ENCODE measurements around the gene MSMP.

The MSMP gene

DNA sequence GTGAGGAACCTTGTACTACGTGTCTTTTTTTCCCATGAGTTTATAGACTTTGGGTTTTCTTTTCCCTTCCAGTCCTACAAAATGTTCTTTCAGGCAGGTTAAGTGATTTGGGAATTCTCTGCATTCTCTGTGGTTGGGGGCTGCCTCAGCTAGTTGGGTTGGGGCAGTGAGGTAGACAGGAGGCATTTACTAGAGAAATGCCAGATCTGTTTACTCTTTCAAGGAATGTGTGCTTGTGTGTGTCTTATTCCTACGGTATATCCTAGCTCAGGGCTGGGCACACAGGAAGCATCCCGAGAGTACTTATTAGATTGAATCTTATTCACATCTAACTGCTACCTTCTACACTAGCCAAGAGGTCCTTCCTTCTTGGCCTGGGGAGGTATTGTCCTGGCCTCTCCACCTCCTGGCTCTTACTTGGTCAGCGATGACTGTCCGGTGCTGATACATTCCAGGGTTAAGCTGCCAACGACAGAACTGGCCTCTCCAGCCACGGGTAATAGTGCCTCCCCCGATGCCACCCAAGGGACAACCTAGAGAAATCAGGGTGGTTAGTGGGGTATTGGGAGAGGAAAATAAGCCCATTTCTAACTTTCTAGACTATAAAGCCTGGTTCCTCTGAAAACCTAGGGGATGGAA, 10.1 kb downstream of the MSMP start:
- Mint-ChIP-seq H3K27me3 (no peaks in the 10 kb centered on the region), H3K4me1 (peaks cover 29 to 51% of the 10 kb centered on the region in 2 donors), H3K36me3 (peaks cover 49 to 63% of the 10 kb centered on the region in 2 donors), H3K4me3 (no peak overlapping the region), H3K9me3 (no peaks in the 10 kb centered on the region), H3K27ac (peak overlapping the region; percentile 4)
- ATAC-seq (replicated peaks) (no peak), DNase-seq (no peak)

DNA sequence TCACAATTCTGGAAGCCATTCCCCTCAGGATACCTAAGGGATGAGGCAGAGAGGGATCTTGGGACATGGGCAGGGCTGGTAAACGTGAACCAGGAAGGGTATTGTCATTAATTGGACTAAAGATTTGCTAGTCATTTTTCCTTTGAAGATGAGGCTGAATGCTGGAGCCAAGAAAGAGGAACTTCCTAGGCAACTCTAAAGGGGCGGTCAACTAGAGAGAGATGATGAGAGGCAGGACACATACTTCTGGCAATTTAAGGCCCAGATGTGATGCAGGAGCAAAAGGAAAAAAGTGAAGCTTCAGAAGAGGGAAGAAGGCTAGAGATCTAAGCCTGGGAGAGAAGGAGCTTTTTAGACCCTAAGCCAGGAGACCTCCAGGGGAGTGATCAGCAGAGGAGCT, 10.6 kb downstream of the MSMP start:
- Mint-ChIP-seq H3K36me3 (peaks cover 55 to 68% of the 10 kb centered on the region in 2 donors), H3K4me1 (peaks cover 29 to 51% of the 10 kb centered on the region in 2 donors), H3K9me3 (no peaks in the 10 kb centered on the region), H3K27ac (peak overlapping the region; percentile 14), H3K4me3 (no peak overlapping the region), H3K27me3 (no peaks in the 10 kb centered on the region)
- DNase-seq (no peak), ATAC-seq (replicated peaks) (no peak)

DNA sequence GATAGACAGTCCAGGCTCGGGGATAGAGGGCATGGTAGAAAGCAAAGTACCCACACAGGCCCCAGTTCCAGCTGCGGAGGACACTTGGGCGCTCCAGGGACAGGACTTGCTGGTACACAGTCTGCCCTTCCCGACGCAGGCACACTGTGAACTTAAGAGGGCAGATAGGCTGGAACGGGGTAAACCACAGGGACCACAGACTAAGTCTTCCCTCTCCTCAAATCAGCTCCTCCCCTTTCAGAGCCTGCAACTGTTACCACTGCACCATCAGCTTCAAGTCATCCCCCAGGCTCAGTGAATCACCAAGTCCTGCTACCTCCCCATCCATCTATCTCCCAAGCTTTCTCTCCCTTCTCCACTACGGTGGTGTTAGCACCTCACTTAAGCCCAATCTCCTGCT, 12.3 kb downstream of the MSMP start:
- ATAC-seq (replicated peaks): no peak
- no peak overlapping the region for H3K4me3 Mint-ChIP-seq
- no peak for DNase-seq
- no peaks in the 10 kb centered on the region for H3K9me3 Mint-ChIP-seq
- H3K27ac Mint-ChIP-seq: peak overlapping the region; percentile 0
- H3K36me3 Mint-ChIP-seq: peaks cover 56 to 73% of the 10 kb centered on the region in 2 donors
- H3K27me3 Mint-ChIP-seq: no peaks in the 10 kb centered on the region
- peaks cover 19 to 36% of the 10 kb centered on the region in 2 donors for H3K4me1 Mint-ChIP-seq

DNA sequence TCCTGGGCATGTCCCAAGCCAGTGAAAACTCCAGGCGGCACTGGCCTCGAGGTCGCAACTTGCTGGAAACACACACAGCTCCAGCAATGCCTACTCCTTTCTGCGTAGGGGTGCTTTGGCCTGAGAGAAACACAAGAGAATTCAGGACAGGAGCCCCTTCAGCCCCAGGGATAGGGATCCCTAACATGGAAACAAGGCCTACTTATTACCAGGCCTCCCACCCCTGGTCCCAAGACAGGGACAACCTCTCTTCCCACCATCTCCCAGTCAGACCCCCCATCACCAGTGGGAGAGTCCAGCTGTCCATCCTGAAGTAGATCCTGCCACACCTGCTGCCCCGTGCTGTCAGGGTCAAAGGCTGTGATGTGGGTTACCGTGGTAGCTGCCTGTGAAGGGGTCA, 13.8 kb downstream of the MSMP start:
- no peak overlapping the region for H3K27ac Mint-ChIP-seq
- no peak for DNase-seq
- no peak for ATAC-seq (replicated peaks)
- no peaks in the 10 kb centered on the region for H3K27me3 Mint-ChIP-seq
- H3K36me3 Mint-ChIP-seq: peaks cover 55 to 73% of the 10 kb centered on the region in 2 donors
- peaks cover 14 to 34% of the 10 kb centered on the region in 2 donors for H3K4me1 Mint-ChIP-seq
- no peak overlapping the region for H3K4me3 Mint-ChIP-seq
- H3K9me3 Mint-ChIP-seq: no peaks in the 10 kb centered on the region

DNA sequence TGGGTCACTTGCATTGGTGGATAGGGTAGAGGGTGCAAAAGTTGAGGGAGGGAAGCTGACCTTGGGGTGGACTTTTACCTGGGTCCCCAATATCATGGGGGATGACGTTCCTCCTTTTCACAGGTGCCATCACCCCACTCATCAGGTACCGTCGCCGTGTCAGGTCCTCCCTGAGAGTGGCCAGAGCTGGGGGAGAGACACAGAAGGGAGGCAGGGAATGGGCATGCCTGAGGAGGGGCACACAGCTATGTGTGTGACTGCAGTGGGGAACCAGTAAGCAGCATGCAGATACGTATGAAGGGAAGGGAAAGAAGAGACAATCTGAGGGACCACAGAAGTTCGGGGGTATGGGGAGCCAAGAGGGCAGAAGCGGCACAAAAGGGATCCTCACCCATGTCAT, 15.2 kb downstream of the MSMP start:
- Mint-ChIP-seq H3K27ac (peak overlapping the region; percentile 77), H3K9me3 (no peaks in the 10 kb centered on the region), H3K36me3 (peaks cover 59 to 69% of the 10 kb centered on the region in 2 donors), H3K4me3 (no peak overlapping the region), H3K27me3 (no peaks in the 10 kb centered on the region), H3K4me1 (peaks cover 16 to 29% of the 10 kb centered on the region in 2 donors)
- no peak for ATAC-seq (replicated peaks)
- no peak for DNase-seq

DNA sequence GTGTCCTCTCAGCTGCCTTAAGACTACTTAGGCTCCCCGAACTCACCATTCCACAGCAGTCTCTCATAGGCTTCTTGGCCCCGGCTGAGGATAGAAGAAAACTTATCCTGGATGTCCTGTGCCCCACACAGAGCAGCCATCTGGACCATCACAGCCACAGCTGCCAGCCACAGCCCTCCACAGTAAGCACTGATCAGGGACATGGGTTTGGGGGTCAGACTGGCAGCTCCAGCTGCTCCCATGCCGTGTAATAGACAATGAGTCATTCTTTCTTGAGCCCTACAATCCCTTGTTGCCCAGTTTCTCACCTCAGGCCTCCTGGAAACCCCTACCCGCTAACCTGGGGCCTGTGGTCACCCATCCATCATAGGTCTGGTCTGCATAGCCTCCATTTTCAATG, 15.9 kb downstream of the MSMP start:
- H3K9me3 Mint-ChIP-seq: no peaks in the 10 kb centered on the region
- no peak for ATAC-seq (replicated peaks)
- no peak overlapping the region for H3K4me3 Mint-ChIP-seq
- H3K27ac Mint-ChIP-seq: peak overlapping the region; percentile 77
- DNase-seq: no peak
- peaks cover 55 to 66% of the 10 kb centered on the region in 2 donors for H3K36me3 Mint-ChIP-seq
- no peaks in the 10 kb centered on the region for H3K27me3 Mint-ChIP-seq
- peaks cover 12 to 26% of the 10 kb centered on the region in 2 donors for H3K4me1 Mint-ChIP-seq

DNA sequence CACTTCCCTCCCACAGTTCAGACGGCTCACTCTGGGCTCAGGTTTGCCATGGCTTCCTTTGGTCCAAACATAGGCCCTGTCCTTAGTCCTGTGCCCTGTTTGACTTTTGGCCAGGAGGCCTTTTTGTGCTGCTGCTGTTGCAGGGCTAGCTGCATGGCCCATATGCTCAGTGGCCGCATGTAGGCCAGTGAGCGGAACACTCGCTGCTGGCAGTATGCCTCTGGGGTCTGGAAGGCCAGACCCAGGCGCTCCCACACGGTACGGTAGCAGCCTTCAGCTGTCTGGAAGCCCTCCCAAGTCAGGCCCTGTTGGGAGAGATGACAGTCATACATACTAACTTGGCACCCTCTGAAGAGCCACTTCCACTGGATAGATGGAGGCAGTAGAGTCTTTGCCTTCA, 16.9 kb downstream of the MSMP start:
- Mint-ChIP-seq H3K27ac (no peak overlapping the region), H3K36me3 (peaks cover 57 to 64% of the 10 kb centered on the region in 2 donors), H3K27me3 (no peaks in the 10 kb centered on the region), H3K9me3 (no peaks in the 10 kb centered on the region), H3K4me3 (no peak overlapping the region), H3K4me1 (peaks cover 15 to 30% of the 10 kb centered on the region in 2 donors)
- ATAC-seq (replicated peaks) (no peak), DNase-seq (no peak)

DNA sequence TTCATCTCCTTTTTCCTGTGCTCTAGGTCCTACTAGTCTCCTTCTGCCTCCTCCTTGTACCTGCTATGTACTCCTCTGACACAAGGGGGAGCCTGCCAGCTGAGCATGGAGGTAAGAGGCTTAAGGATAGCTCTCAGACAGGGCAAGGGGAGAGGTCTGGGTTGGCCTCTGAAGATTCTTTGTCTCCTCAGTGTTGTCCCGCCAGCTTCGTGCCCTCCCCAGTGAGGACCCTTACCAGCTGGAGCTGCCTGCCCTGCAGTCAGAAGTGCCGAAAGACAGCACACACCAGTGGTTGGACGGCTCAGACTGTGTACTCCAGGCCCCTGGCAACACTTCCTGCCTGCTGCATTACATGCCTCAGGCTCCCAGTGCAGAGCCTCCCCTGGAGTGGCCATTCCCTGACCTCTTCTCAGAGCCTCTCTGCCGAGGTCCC, 17.9 kb downstream of the MSMP start:
- Mint-ChIP-seq H3K4me3 (no peak overlapping the region), H3K36me3 (peaks cover 51 to 60% of the 10 kb centered on the region in 2 donors), H3K9me3 (no peaks in the 10 kb centered on the region), H3K27me3 (no peaks in the 10 kb centered on the region), H3K27ac (no peak overlapping the region), H3K4me1 (peaks cover 16 to 26% of the 10 kb centered on the region in 2 donors)
- no peak for ATAC-seq (replicated peaks)
- DNase-seq: peak; percentile 53

DNA sequence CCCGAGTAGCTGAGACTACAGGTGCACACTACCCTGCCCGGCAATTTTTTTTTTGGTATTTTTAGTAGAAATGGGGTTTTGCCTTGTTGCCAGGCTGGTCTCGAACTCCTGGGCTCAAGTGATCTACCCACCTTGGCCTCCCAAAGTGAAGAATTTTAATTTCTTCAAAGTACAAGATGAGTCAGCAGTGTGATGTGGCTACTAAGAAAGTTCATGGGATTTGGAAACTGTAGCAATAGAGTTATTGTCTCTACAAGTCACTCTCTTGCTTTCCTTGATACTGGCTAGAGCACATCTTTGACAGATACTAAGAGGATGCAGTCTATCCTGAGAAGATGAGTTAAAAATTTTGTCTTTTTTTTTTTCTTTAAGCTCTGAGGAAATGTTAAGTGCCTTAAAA, 20.0 kb downstream of the MSMP start:
- H3K4me3 Mint-ChIP-seq: peak overlapping the region; percentile 7 to 40
- ATAC-seq (replicated peaks) (no peak), DNase-seq (no peak)
- no peaks in the 10 kb centered on the region for H3K9me3 Mint-ChIP-seq
- peaks cover 17 to 26% of the 10 kb centered on the region in 2 donors for H3K4me1 Mint-ChIP-seq
- H3K27ac Mint-ChIP-seq: no peak overlapping the region
- no peaks in the 10 kb centered on the region for H3K27me3 Mint-ChIP-seq
- peaks cover 40 to 46% of the 10 kb centered on the region in 2 donors for H3K36me3 Mint-ChIP-seq

DNA sequence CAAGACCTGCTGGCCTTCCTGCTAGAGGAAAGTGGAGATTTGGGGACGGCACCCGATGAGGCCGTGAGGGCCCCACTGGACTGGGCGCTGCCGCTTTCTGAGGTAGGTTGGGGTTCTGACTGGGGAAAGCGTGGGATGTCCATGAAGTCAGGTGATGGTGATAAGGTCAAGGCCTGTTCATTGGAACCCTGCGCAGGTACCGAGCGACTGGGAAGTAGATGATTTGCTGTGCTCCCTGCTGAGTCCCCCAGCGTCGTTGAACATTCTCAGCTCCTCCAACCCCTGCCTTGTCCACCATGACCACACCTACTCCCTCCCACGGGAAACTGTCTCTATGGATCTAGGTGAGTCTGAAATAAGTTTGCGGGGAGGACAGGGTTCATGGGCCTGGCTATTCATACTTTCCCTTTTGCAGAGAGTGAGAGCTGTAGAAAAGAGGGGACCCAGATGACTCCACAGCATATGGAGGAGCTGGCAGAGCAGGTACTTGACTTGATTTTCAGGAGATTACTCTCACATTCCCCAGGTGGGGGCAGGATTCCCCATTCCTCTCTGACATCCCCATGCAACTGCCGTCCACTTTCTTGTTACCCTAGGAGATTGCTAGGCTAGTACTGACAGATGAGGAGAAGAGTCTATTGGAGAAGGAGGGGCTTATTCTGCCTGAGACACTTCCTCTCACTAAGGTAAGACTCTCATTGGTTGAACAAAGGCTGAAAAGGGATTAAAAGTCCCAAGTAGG, 21.1 kb downstream of the MSMP start:
- peak overlapping the region; percentile 98 for H3K27ac Mint-ChIP-seq
- ATAC-seq (replicated peaks): peak; percentile 53 to 60

DNA sequence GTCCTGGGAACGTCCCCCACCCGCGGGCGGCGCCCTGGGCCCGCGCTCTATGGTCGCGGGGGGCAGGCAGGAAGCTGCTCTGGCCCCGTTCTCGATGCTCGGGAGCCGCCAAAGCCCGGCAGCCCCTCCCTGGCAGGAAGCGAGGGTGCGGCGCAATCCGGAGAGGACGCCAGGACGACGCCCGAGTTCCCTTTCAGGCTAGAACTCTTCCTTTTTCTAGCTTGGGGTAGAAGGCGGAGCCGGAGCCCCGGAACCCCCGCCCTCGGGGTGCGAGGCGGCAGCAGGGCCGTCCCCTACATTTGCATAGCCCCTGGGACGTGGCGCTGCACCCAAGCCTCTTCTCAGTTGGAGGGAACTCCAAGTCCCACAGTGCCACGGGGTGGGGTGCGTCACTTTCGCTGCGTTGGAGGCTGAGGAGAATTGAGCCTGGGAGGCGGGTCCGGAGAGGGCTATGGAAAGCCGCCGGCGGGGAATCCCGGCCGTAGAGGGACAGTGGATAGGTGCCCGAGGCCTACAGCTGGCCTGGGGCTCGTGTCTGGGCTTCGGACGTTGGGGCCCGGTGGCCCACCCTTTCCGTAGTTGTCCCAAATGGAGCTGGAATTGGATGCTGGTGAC, 21.8 kb downstream of the MSMP start, which contains the start of the genes CREB3 and TLN1:
CREB3 (plus strand) TSS at position 482 of the 615 bp plus-strand sequence; CDS start at position 589, 107 bp downstream.
TLN1 (minus strand) TSS at position 11 of the 615 bp plus-strand sequence. CDS start 6,501 bp downstream, outside the sequence.
- peak; percentile 99 for DNase-seq
- Mint-ChIP-seq H3K4me1 (peaks cover 15 to 26% of the 10 kb centered on the region in 2 donors), H3K27me3 (no peaks in the 10 kb centered on the region), H3K9me3 (no peaks in the 10 kb centered on the region), H3K36me3 (peaks cover 28 to 29% of the 10 kb centered on the region in 2 donors), H3K4me3 (no peak within 1 kb of the TSS), H3K27ac (peak within 1 kb of the TSS; percentile 98)
- peak; percentile 86 to 88 for ATAC-seq (replicated peaks)

More for the DNA sequence above, 21.1 kb downstream of the MSMP start:
- Mint-ChIP-seq H3K4me3 (no peak overlapping the region), H3K27me3 (no peaks in the 10 kb centered on the region), H3K9me3 (no peaks in the 10 kb centered on the region), H3K4me1 (peaks cover 15 to 26% of the 10 kb centered on the region in 2 donors), H3K36me3 (peaks cover 30 to 35% of the 10 kb centered on the region in 2 donors)
- peak; percentile 71 for DNase-seq

DNA sequence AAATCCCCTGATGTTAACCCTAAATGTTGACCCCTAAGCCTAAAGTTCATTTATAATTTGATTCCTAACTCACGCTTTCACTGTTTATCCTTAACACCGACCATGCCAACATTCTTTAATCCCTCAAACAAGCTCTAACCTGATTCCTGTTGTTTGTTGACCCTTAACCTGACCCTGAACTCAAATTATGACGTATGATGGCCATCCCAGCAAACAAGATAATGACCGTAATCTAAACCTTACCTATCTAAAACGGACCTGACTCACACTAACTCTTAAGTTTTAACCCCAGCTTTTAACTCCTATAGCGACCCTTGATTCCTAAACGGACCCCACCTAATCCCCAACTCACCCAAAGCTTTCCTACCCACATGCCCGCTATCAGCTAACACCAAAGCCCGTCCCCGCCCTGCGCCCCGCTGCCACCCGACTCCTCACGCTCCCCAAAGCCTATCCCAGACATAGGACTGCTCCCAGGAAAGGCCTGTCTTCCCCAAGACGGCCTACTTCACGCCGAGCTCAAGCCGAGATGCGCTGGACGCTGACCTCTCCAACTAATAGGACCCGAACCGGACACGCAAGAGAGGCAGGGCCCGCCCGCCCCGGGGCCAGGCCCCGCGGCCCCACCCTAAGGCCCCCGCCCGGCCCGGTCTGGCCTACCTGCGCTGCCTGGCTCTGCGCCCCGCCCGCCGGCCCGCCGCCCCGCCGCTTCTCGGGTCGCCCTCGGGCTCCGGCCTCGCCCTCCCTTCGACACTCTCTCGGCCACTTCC, 22.5 kb downstream of the MSMP start:
- Mint-ChIP-seq H3K9me3 (no peaks in the 10 kb centered on the region), H3K27me3 (no peaks in the 10 kb centered on the region), H3K36me3 (peaks cover 29 to 32% of the 10 kb centered on the region in 2 donors), H3K27ac (peak overlapping the region; percentile 98), H3K4me1 (peaks cover 21 to 26% of the 10 kb centered on the region in 2 donors), H3K4me3 (no peak overlapping the region)
- ATAC-seq (replicated peaks): no peak
- DNase-seq: no peak

DNA sequence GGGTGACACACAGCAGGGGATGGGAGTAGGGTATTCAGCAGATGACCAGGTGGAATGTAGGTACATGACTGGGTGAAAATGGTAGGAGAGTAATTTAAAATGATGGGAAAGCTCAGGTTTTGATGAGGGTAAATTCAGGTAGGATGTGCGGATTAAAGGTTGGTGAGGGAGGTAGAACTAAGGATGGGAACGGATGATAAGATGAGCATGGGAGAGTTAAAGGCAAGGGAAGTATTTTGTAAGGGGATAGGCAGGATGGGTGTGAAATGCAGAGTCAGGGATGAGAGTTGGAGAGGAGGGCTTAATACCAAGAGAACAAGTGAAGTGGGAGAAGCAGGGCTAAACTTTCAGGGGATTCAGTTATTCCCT, 23.6 kb downstream of the MSMP start:
- Mint-ChIP-seq H3K36me3 (peaks cover 29 to 32% of the 10 kb centered on the region in 2 donors), H3K27me3 (no peaks in the 10 kb centered on the region), H3K4me3 (no peak overlapping the region), H3K9me3 (no peaks in the 10 kb centered on the region), H3K27ac (peak overlapping the region; percentile 83), H3K4me1 (peaks cover 16 to 19% of the 10 kb centered on the region in 2 donors)
- no peak for DNase-seq
- ATAC-seq (replicated peaks): no peak
